SK-N-SH treated with all-trans-retinoic acid at 6 μM for 48 hours (cell line): ENCODE results near the gene WDR49.

Experiments
- ATAC-seq: fragments of 200-7000 bp; cut with Tn5 transposase; 3 replicates; pipeline ENCODE4 v1.9.1; 2020; ENCODE audit warnings: mild to moderate bottlenecking, moderate library complexity
- ARNTL ChIP-seq: fragments of 450-650 bp; formaldehyde crosslinking; IDR thresholded peaks from 2 replicates; pipeline ENCODE4 v1.5.0; 2020; ENCODE audit warnings: low read depth, mild to moderate bottlenecking, moderate library complexity, borderline replicate concordance
- BACH2 ChIP-seq: fragments of 250-450 bp; sonication (Bioruptor Pico); IDR thresholded peaks from 2 replicates; pipeline ENCODE4 v1.9.0; 2021; ENCODE audit warnings: mild to moderate bottlenecking, borderline replicate concordance
- CREB5 ChIP-seq: fragments of 250-450 bp; sonication (Bioruptor Pico); IDR thresholded peaks from 2 replicates; pipeline ENCODE4 v1.5.1; 2020; ENCODE audit warnings: low read depth, mild to moderate bottlenecking, moderate library complexity
- CSDC2 ChIP-seq: fragments of 250-450 bp; sonication (Bioruptor Pico); IDR thresholded peaks from 2 replicates; pipeline ENCODE4 v1.5.0; 2020; ENCODE audit warnings: mild to moderate bottlenecking, moderate library complexity
- CSRNP3 ChIP-seq: fragments of 250-450 bp; sonication (Bioruptor Pico); IDR thresholded peaks from 2 replicates; pipeline ENCODE4 v1.5.1; 2021; ENCODE audit warnings: mild to moderate bottlenecking, moderate library complexity
- ESRRG ChIP-seq: fragments of 250-450 bp; sonication (Bioruptor Pico); IDR thresholded peaks from 2 replicates; pipeline ENCODE4 v1.6.1; 2021; ENCODE audit warnings: mild to moderate bottlenecking
- GLIS3 ChIP-seq: fragments of 250-450 bp; sonication (Bioruptor Pico); IDR thresholded peaks from 2 replicates; pipeline ENCODE4 v1.5.0; 2020; ENCODE audit warnings: mild to moderate bottlenecking, moderate library complexity
- ISL1 ChIP-seq: fragments of 250-450 bp; sonication (Bioruptor Pico); IDR thresholded peaks from 2 replicates; pipeline ENCODE4 v2.1.2; 2022; ENCODE audit warnings: mild to moderate bottlenecking, moderate library complexity
- OSR1 ChIP-seq: fragments of 250-450 bp; sonication (Bioruptor Pico); IDR thresholded peaks from 2 replicates; pipeline ENCODE4 v1.8.0; 2022; ENCODE audit warnings: moderate library complexity, mild to moderate bottlenecking, inconsistent platforms
- POU6F1 ChIP-seq: fragments of 250-450 bp; sonication (Bioruptor Pico); IDR thresholded peaks from 2 replicates; pipeline ENCODE4 v1.8.0; 2021; ENCODE audit warnings: low read depth, mild to moderate bottlenecking, moderate library complexity, borderline replicate concordance
- PPARA ChIP-seq: fragments of 250-450 bp; sonication (Bioruptor Pico); IDR thresholded peaks from 2 replicates; pipeline ENCODE4 v1.5.0; 2020; ENCODE audit warnings: mild to moderate bottlenecking, borderline replicate concordance
- RARB ChIP-seq: fragments of 250-450 bp; sonication (Bioruptor Pico); IDR thresholded peaks from 2 replicates; pipeline ENCODE4 v1.8.0; 2021; ENCODE audit warnings: mild to moderate bottlenecking, moderate library complexity
- SNAI2 ChIP-seq: fragments of 250-450 bp; sonication (Bioruptor Pico); IDR thresholded peaks from 2 replicates; pipeline ENCODE4 v1.5.0; 2020; ENCODE audit warnings: mild to moderate bottlenecking, moderate library complexity
- TCF4 ChIP-seq: fragments of 250-450 bp; sonication (Bioruptor Pico); IDR thresholded peaks from 2 replicates; pipeline ENCODE4 v1.8.0; 2021; ENCODE audit warnings: mild to moderate bottlenecking, moderate library complexity, borderline replicate concordance
- TOX ChIP-seq: fragments of 250-450 bp; sonication (Bioruptor Pico); IDR thresholded peaks from 2 replicates; pipeline ENCODE4 v1.8.0; 2021; ENCODE audit warnings: mild to moderate bottlenecking, moderate library complexity, borderline replicate concordance
- TSHZ2 ChIP-seq: fragments of 250-450 bp; sonication (Bioruptor Pico); IDR thresholded peaks from 2 replicates; pipeline ENCODE4 v1.5.0; 2020; ENCODE audit warnings: mild to moderate bottlenecking, moderate library complexity
- ZC3H10 ChIP-seq: fragments of 250-450 bp; sonication (Bioruptor Pico); IDR thresholded peaks from 2 replicates; pipeline ENCODE4 v1.5.1; 2021; ENCODE audit warnings: mild to moderate bottlenecking, moderate library complexity
- ZFP3 ChIP-seq: fragments of 250-450 bp; sonication (Bioruptor Pico); IDR thresholded peaks from 2 replicates; pipeline ENCODE4 v1.5.0; 2020; ENCODE audit warnings: mild to moderate bottlenecking, moderate library complexity
- ZNF565 ChIP-seq: fragments of 450-650 bp; formaldehyde crosslinking; conservative IDR thresholded peaks from 2 replicates; pipeline ENCODE4 v1.5.0; 2020; ENCODE audit warnings: low read depth, mild to moderate bottlenecking, moderate library complexity
- ZNF70 ChIP-seq: fragments of 450-650 bp; formaldehyde crosslinking; IDR thresholded peaks from 2 replicates; pipeline ENCODE4 v1.5.0; 2020; ENCODE audit warnings: mild to moderate bottlenecking, moderate library complexity

Gene WDR49

GRCh38 chr3:167559924-167560323 is 93.8 kb downstream of the WDR49 start (continued):
- TF ChIP-seq BACH2 (CRISPR knock-in tag) (no peak), OSR1 (CRISPR knock-in tag) (no peak), CSRNP3 (no peak)
- TF ChIP-seq, all 23 proteins: peak for 0

GRCh38 chr3:167554898-167555297 is 98.8 kb downstream of the WDR49 start:
- ATAC-seq = no peak
- no peak for TF ChIP-seq TSHZ2 (CRISPR knock-in tag)
- TF ChIP-seq PPARA (CRISPR knock-in tag) = no peak
- no peak for TF ChIP-seq POU6F1
- no peak for TF ChIP-seq TOX (CRISPR knock-in tag)
- TF ChIP-seq ZNF70 (CRISPR knock-in tag) = no peak
- no peak for TF ChIP-seq ESRRG (CRISPR knock-in tag)
- no peak for TF ChIP-seq CSDC2 (CRISPR knock-in tag)
- TF ChIP-seq ZC3H10 (CRISPR knock-in tag) = no peak
- no peak for TF ChIP-seq ZFP3 (CRISPR knock-in tag)
- no peak for TF ChIP-seq RARB (CRISPR knock-in tag)
- TF ChIP-seq GLIS3 (CRISPR knock-in tag) = no peak
- no peak for TF ChIP-seq ISL1

- no peak for ATAC-seq
- TF ChIP-seq ISL1 (no peak), ZFP3 (CRISPR knock-in tag) (no peak)
Measured at GRCh38 chr3:167538081-167538480, 115.7 kb downstream of the WDR49 start.

- TF ChIP-seq TCF4 (CRISPR knock-in tag) (no peak), CREB5 (CRISPR knock-in tag) (no peak), TSHZ2 (CRISPR knock-in tag) (no peak), ZC3H10 (CRISPR knock-in tag) (no peak), CSDC2 (CRISPR knock-in tag) (no peak), TOX (CRISPR knock-in tag) (no peak), ZNF70 (CRISPR knock-in tag) (no peak), PPARA (CRISPR knock-in tag) (no peak), ARNTL (CRISPR knock-in tag) (no peak), SNAI2 (CRISPR knock-in tag) (no peak), ZNF565 (no peak), OSR1 (CRISPR knock-in tag) (no peak), ZFP3 (CRISPR knock-in tag) (no peak)
Measured at GRCh38 chr3:167521006-167521355, 132.8 kb downstream of the WDR49 start.

More at GRCh38 chr3:167521006-167521355, 132.8 kb downstream of the WDR49 start:
- ATAC-seq = no peak
